GM18867 (cell line): Measurements from ENCODE around the gene IFI27L1.

Experiments
- ATAC-seq: cut with Tn5 transposase; IDR thresholded peaks from one replicate; pipeline ENCODE4 v1.9.1; 2021; ENCODE audit warnings: mild to moderate bottlenecking, moderate library complexity; ENCODE audit not compliant: unreplicated experiment

Gene IFI27L1

DNA sequence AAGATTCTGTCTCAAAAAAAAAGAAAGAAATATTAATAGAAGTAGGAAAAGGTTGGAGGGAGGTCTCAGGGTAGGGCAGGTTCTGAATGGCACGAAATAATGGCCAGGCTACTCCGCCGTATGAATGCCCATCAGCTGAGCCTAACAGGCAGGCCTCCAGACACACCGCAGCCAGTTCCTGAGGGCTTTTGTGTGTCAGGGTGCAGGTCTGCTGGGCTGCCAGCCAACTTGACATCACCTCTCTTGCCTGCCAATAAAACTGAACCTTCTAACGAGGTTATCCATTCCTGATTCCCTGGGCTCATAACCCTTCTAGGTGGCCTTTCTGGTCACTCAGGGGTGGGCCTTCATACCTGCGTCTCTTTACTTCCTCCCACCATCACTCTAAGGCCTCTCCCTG lies 32.4 kb downstream of the IFI27L1 start:
- ATAC-seq = no peak

DNA sequence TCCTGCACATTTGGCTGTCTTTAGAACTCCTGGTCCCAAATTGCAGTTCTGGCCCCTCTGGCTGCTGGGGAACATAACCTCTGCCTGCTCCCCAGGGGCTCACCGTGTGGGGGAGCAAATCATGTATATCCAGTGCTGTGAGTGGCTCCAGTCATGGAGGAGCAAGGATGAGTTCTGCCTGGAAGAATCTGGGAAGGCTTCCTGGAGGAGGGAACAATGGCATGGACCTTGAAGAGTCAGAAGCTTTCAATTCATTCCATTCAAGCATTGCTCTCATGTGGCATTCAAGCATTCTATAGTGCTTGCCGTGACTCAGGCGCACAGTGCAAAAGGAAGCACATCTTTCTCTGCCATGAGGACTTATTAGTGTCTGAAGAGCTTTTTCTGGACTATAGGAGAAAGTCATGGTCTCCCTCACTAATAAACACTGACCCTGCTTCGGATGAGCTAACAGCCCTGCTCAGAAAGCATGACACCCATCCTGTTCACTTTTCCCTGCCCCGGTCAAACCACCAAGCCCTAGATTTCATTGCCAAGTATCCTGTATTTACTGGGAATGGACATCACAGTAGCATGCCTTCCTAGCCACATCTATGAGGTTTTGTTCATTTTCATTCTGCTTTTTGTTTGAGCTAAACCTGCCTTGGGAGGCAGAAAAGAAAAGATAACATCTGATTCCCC lies 32.9 kb downstream of the IFI27L1 start:
- no peak for ATAC-seq

DNA sequence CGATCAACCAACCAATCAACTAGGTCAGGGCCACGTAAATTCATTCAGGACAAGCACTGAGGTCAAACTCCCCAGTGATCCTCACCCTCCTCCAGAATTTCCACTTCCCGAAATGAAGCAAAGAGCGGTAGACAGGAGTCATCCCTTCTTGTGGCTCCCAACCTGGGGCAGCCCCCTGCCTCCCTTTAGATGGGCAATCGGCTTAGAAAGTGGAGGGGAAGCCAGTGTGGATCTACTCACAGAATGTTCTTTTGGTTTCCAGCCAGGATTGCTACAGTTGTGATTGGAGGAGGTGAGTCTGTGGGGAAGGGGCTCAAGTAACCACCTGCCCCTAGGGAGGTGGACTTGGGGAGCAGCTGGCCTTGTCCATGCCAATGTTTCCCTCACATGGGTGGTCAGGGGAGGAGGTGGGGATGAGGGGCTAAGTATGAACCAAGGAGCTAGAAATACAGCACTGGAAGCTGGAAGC lies 33.5 kb downstream of the IFI27L1 start:
- ATAC-seq = no peak

DNA sequence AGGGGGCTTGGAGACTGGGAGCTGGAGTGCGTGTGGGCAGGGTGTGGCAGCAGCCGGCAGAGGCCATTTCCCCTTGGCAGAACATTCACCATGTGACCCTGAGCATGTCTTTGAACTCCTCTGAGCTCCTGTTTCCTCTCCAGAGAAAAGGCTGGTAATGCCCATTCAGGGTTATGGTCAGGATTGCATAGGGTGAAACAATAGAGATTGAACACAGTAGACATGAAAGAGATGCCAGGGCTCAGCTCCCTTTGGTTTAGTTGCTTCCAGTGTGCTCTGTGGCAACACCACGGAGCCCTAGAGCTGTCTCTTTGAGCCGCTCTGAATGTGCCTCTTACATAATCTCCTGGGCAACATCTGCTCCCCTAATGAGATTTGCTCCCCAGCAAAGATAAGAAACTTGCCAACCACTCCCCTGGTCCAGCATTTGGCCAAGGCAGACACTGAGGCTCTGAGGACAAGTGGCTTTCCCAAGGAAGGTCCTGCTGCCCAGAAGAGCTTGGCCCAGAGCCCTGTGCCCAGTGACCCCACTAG lies 34.0 kb downstream of the IFI27L1 start:
- ATAC-seq = no peak

DNA sequence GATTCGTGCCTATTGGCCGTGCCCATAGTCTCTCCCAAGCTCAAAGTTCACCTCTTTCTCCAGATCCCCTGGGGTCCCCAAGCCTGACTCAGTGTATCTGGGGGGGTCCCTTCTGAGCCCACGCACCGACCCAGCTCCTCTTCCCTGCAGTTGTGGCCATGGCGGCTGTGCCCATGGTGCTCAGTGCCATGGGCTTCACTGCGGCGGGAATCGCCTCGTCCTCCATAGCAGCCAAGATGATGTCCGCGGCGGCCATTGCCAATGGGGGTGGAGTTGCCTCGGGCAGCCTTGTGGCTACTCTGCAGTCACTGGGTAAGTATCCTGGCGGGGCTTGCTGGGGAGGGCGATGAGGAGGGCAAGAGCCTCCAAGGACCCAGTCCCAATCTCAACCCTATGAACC lies 34.5 kb downstream of the IFI27L1 start:
- ATAC-seq = no peak

DNA sequence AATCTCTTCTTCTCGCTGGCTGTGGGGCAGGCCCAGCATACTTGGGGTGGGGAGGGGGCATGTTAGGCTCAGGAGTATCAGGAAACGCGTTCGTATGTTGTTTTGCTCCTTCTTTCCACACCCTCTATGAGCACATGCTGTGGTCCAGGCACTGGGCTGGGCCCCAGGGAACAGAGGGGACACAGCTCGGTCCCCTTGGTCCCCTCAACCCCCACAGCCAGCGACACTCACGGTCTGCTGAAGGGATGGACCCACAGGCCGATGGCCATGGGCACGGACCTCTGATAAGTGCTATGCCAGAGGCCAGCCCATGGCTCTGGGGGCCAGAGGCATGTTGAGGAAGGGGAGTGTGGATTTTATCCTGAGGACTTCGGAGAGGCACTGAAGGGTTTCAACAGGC lies 35.6 kb downstream of the IFI27L1 start:
- no peak for ATAC-seq

DNA sequence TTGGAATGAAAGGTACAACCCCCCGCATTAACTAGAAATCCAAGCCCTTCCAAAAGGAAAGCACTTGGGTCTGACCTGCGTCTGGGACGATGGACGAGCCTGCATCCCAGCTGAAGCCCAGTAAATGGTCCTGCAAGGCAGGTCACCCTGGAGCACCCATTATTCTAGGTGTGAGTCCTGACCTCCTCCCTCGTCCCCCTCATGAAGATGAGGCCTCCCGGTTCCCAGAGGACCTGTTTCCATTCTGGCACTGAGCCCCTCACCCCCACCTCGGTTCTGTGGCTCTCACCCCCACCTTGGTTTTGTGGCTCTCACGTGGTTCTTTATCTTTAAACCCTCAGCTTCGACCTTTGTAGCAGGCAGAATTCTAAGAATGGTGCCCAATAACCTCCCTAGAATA lies 36.7 kb downstream of the IFI27L1 start:
- no peak for ATAC-seq

DNA sequence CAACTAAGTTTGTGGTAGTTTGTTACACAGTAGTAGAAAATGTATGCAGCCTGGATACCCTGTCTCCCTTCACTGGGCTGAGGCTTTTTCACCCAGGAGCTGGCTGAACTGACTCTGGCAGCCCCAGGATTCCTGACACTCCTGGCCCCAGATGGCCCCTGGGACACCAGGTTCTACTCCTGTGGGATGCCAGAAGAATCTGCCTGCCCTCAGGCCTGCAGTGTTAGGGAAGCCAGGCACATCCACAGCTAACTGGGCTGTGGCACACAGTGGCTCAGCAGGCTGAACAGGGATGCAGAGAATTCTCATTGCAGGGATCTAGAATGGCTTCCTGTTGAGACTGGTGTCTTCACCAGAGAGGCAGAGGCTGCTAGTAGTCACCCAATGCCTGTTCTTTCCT lies 38.0 kb downstream of the IFI27L1 start:
- ATAC-seq = no peak

DNA sequence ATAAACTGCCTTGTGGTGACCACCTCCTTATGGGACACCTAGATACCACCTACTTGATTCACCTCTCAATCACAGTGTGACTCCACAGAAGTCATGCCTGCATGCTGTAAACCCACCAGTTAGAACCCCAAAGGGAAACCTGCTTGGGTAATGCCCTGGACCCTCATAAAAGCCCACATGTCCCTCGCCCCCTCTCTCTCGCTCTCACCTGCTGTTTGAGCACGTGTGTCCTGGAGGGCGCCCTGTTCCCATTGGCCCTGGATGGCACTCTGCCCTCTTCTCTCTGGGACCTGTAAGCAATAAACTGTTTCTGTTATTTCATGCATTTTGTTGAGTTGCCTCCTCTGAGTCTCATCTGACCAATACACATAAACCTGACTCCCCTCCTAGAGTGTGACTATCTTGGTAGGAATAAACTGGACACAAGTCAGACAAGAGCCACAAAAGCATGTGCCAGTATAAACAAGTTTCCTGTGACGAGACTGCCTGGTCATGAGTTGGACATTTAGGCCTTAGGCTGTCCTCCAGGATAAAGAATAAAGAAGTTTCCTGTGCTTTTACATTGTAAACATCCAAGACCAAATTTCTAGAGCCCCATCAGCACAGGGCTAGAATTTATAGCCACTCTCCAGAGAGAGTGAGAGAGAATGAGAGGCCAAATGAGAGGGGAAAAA lies 39.7 kb downstream of the IFI27L1 start:
- no peak for ATAC-seq

DNA sequence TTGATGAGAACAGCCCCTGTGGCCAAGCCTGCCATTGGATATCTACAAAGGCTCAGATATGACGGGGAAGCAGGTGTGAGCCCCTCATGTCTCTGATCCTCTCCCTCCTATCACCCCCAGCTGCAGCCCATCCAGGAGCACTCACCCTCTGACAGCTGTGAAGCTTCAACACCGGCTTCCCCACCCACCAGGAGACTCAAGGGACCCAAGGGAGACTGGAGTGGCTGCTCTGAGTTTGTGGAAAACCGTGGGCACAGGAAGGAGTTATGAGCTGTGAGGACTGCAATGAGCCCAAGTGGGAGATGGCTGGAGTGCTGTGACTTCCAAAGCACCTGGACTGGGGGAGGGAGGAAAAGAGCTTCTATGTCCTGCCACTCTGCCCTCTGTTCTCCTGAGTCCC lies 40.4 kb downstream of the IFI27L1 start:
- no peak for ATAC-seq

DNA sequence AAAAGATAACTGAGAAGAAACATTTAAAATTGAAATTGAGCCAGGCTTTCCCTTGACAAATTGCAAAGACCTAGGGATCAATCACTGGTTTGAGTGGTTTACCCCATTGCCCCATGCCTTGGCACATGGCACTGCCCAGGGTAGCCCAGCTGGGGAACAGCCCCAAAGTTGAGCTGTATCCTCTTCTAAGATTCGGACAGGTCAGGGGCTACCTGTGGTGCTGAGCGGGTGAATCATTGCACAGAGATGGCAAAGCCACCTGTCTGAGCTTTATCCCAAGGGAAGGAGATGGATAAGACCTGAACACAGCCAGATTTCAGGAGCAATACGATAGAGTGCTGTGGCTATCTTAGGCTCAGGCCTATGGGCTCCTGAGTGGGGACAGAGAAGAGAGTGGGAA lies 41.3 kb downstream of the IFI27L1 start:
- ATAC-seq = no peak

DNA sequence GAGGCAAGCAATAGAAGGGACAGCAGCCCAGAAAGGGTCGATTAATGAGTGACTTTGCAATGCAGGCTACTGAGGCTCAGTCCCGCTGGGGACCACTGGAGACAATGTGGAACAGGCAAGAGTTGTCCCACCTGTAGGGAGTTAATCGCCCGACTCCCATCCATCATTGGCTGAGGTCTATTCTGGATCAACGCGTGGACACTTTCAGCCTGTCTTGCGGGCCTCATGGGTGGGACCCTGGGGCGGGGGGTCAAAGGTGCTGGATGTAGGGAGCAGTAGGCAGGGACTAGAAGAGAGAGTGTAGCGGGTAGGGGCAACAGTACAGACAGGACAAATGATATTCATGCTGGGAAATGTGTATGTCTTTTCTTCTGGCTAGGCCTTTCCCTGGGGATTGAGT lies 42.2 kb downstream of the IFI27L1 start:
- ATAC-seq = no peak

DNA sequence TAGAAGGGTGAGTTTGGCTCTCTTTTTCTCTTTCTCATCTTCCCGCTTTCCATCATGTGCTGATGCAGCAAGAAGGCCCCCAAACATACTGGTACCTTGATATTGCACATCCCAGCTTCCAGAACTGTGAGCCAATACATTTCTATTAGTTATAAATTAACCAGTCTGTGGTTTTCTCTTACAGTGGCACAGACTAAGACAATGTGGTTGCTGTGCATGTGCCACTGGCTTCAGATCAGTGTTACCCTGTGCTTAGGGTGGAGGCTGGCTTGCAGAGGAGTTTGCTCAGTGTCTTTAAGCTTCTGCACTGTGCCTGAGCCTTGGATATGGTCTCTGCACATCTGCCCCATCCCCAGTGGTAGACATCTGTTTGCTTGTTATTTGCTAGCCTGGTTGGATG lies 42.8 kb downstream of the IFI27L1 start:
- no peak for ATAC-seq

DNA sequence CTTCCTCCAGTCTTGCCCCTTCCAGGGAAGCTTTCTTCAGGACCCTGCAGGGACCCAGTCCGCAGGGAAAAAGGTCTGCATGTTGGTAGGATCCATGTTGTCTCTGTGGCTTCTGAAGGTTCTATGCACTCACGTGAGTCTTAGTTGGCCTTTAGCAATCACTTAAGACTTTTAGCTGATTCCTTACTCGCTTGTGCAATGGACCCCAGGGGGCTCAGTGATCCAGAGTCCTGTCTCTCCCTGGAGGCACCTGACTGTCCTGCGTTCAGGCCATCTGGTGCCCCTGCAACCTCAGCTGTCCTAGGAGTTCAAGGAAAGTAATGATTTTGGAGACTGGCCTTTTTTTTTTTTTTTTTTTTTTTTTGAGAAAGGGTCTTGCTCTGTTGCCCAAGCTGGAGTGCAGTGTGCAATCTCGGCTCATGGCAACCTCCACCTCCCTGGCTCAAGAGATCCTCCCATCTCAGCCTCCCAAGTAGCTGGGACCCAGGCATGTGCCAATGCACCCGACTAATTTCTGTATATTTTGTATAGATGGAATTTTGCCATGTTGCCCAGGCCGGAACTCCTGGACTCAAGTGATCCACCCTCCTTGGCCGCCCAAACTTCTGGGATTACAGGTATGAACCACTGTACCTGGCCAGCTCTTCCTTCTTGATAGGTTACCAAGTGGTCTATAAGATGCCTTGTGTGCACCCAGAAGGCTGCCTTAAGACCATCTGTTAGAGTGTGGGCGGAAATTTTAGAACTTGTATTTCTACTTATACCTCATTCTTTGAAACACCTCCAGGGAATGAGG lies 43.7 kb downstream of the IFI27L1 start:
- ATAC-seq = no peak

DNA sequence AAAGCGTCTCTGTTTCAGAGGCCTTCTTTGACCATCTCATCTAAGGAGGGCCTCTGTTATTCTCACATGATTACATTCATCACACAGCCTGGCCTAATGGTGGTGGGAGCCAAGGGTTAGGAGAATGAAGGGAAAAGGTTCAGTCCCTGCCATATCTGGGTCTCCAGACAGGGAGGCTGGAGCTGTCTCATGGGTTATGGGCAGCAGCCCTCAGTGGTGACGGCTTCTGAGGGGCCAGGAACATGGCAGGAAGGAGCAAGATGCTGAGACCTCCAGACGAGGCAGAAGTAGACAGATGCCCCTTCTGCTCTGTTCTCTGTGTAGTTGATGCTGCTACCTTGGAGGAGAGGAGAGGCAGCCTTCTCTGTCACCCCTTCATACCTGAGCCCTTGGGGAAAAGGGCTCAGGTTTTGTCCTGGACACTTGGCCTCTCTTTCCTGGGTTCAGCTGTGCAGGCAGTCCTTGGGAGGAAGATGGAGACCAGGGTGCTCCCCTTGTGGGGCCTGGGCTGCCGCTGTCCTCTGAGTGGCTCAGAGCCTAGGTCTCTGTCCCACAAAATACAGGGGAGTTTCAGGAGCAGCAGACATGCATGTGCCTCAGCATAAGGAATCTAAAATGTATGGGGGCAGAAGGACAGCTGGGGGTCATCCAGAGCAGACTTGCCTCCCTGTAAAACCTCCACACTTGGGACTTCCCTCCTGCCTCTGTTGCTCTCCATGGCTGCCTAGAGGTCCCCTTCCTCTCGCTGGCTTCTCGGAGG lies 44.7 kb downstream of the IFI27L1 start:
- ATAC-seq = no peak

DNA sequence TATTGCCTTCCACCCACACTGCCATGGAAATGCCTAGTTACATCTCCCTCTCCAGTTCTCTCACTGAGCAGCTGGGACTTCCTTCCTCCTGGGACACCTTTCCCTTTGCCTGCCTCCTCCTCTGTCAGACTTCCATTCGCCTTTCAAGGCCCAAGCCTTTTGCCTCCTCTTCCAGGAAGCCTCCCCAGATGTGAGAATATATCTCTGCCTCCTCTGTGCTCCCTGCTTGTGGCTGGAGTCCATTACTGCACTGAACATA lies 45.2 kb downstream of the IFI27L1 start:
- ATAC-seq = no peak

DNA sequence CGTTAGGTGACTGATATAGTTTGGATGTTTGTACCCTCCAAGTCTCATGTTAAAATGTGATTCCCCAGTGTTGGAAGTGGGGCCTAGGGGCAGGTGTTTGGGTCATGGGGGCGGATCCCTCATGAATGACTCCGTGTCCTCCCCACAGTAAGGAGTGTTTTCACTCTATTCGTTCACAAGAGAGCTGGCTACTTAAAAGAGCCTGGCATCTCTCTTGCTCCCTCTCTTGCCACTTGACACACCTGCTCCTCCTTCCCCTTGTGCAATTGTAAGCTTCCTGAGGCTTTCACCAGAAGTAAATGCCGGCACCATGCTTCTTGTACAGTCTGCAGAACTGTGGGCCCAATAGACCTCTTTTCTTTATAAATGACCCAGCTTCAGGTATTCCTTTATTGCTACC lies 45.7 kb downstream of the IFI27L1 start:
- no peak for ATAC-seq

DNA sequence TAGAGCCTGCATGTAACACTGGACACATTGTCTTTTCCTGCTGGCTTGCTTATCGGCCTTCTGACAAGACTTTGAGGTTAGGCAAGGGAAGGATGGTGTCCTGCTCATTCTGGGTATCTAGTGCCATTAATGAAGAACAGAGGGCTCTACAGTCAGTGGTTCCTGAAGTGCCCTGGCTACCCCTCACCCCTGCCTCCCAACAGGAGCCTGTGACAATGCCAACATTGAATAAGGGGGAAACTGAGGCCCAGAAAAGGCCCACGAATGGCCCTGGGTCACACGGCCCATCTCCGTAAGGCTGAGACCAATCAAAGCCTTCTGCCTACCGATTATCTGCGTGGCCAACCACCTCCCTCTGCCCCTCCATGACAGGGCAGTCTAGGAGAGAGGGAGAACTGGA lies 46.2 kb downstream of the IFI27L1 start:
- no peak for ATAC-seq

DNA sequence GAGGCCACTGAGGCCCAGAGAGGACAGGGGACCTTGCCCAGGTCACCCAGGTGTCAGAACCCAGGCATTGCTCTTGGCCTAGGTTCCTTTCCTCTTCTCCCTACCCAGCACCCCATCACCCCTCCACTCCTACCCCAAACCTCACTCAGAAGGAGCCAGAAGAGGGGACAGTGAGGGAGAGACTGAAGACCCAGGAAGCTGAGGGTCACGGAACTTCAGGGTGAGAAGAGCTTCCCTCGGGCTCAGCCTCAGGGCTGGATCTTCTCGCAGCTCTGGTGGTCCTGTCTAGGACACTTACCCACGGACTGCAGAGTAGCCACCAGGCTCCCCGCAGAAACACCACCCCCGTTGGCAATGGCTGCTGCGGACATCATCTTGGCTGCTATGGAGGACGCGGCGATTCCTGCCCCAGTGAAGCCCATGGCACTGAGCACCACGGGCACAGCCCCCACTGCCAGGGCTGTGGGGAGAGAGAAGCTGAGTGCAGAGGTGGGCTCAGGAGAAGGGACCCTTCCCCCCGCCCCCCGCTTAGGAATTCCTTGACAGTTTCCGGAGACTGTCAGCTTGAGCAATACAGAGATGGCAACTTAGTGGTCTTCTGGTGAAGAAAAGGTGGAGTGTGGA lies 47.2 kb downstream of the IFI27L1 start:
- no peak for ATAC-seq

DNA sequence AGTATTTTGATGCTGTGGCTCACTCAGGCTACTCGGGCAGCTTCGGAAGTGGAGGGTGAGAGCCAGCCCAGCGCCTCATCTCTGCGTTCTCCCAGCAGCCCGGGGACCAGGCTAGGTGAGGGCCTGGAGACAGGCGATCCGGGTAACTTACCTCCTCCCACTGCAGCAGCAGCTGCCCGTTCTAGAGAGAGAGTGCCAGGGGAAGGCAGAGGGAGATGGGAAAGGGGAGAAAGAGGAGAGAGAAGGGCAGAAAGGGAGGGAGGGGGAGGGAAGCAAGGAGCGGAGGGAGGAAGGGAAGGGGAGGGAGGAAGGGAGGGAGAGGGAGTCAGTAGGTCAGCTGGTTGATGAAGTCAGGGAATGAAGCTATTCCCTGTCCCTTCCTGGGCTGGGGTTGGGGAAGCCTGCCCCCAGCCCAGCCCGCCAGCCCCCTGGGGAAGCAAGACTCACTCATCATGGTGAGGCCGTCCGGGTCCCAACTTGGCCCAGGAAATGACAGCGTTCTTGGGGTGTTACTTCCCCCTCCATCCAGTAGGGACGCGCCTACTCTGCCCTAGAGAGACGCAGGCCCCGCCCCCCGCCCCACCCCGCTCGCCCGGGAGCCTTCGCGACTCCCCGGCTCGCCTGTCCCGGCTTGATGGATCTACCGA lies 48.1 kb downstream of the IFI27L1 start, which contains the start of gene IFI27L2:
Gene IFI27L2 (minus strand): TSS at position 494 of the 647 bp plus-strand sequence. CDS start 40 bp downstream, at position 454.
- peak; percentile 93 for ATAC-seq
